Measurements from ENCODE around the gene TDRD9.

GRCh38 chr14:103897075-103897947, 30.9 kb upstream of the TDRD9 start:
- TF ChIP-seq POLR2A (IDR thresholded peaks at IDR 0.05; ENCODE audit: low read length) (no peak), GATA1 (IDR thresholded peaks at IDR 0.05; ENCODE audit: low read depth, low read length) (no peak)

All from erythroblast (primary cell).